HFFc6 (cell line): ENCODE data around the gene PTPN4. TPM values are rescaled to one million over a fixed set of nuclear protein-coding genes. Genes with fewer than 3 reads are reported as not detected.

Source experiments
- DNase-seq: peaks from one replicate; pipeline ENCODE4 v3.0.0-alpha.2; 2018
- H3K27ac Mint-ChIP-seq: 2 replicates; pipeline ENCODE4 v1.8.0; 2020; ENCODE audit warnings: mild to moderate bottlenecking, mixed read lengths
- H3K27me3 Mint-ChIP-seq: 2 replicates; pipeline ENCODE4 v1.8.0; 2021; ENCODE audit warnings: mild to moderate bottlenecking, moderate library complexity, mixed read lengths; ENCODE audit not compliant: insufficient read depth
- H3K36me3 Mint-ChIP-seq: 2 replicates; pipeline ENCODE4 v1.8.0; 2021; ENCODE audit warnings: low read depth, mixed read lengths
- H3K4me1 Mint-ChIP-seq: 2 replicates; pipeline ENCODE4 v1.8.0; 2020; ENCODE audit warnings: low read depth, mixed read lengths
- H3K4me3 Mint-ChIP-seq: 2 replicates; pipeline ENCODE4 v1.8.0; 2020; ENCODE audit warnings: mild to moderate bottlenecking, moderate library complexity, mixed read lengths
- H3K9me3 Mint-ChIP-seq: 2 replicates; pipeline ENCODE4 v1.8.0; 2020; ENCODE audit warnings: mild to moderate bottlenecking, mixed read lengths
- total RNA-seq, 6 experiments: library from RNA; stranded (reverse); fragmentation: NEBNext Ultra II Directional; extraction: Animal tissue kit (Norgen Biotek cat#: 25700); gene quantifications; 2 replicates in 1 of 6; 3 replicates in 5 of 6; pipeline ENCODE4 v1.2.3, GENCODE V29; 2021
- TF ChIP-seq, protein P1 (sequence below): fragments of 200-600 bp; sonication (generic); IDR thresholded peaks from 2 replicates; pipeline ENCODE4 v1.5.0; 2021; ENCODE audit warnings: antibody characterized with exemption, mild to moderate bottlenecking

Gene PTPN4
- total RNA-seq, 6 experiments from 2014 or later = 12.0 to 20.3 (median 14.8) TPM

DNA sequence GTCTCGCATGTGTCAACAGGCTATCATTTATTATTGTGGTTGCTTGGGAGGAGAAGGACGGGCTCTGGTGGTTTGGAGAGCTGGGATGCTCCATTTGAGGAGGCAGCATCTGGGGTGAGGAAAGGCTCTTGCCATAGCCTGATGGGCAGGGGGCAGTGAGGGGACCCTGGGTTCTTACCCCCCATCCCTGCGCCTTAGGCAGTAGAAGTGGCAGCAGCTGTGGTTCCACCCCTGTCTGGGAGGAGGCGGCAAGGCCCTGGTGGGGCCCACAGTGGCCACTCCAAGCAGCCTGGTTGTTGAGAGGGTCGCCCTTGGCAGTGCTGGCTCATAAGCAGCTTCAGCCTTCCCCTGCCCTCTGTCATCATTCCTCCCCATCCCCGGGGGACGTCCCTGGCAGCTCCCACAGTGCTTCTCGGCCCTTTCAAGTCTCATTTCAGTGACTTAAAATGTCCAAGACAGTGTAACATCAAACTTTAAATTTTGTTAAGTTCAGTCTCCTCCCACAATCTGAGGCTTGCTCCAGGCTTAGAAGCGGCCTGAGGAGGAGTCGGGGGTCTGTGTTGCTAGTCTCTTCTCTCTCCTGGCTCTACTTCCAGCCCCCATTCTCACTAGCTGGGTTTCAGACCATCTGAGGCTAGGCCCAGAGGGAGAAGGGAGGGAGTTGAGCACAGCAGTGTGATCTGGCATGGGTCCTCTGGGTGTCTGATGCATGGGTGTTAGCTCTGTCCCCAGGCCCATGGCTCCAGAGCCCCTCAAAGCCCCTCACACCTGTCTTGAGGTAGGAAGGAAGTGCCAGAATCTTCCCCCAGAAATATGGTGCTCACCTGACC, 34.9 kb upstream of the PTPN4 start:
- TF ChIP-seq, protein P1, sequence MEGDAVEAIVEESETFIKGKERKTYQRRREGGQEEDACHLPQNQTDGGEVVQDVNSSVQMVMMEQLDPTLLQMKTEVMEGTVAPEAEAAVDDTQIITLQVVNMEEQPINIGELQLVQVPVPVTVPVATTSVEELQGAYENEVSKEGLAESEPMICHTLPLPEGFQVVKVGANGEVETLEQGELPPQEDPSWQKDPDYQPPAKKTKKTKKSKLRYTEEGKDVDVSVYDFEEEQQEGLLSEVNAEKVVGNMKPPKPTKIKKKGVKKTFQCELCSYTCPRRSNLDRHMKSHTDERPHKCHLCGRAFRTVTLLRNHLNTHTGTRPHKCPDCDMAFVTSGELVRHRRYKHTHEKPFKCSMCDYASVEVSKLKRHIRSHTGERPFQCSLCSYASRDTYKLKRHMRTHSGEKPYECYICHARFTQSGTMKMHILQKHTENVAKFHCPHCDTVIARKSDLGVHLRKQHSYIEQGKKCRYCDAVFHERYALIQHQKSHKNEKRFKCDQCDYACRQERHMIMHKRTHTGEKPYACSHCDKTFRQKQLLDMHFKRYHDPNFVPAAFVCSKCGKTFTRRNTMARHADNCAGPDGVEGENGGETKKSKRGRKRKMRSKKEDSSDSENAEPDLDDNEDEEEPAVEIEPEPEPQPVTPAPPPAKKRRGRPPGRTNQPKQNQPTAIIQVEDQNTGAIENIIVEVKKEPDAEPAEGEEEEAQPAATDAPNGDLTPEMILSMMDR = no peak
- no peak for DNase-seq
- no peaks in the 10 kb centered on the region for H3K36me3 Mint-ChIP-seq
- H3K27ac Mint-ChIP-seq = no peak overlapping the region
- H3K4me3 Mint-ChIP-seq = no peak overlapping the region
- peaks cover 6% of the 10 kb centered on the region for H3K27me3 Mint-ChIP-seq
- no peaks in the 10 kb centered on the region for H3K4me1 Mint-ChIP-seq
- H3K9me3 Mint-ChIP-seq = peaks cover 8% of the 10 kb centered on the region; the same call in 1 of the 2 replicates

DNA sequence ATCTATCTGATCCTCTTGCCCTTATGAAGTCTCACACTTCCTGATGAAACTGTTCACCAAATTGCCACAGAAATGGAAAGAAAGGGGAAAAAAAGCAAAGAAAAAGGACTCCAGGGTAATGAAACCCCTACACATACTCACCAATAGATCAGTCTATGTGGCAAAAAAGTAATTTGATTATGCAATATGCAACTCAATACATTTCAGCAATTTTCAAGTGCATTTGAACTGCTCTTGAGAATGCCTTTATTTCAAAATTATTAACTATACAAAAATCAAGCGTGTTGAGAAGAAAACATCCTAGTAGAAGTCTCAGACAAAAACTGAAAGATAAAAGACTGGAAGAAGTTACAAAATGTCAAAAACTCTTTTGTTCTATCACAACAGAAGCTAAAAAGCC, 32.2 kb upstream of the PTPN4 start:
- no peak for DNase-seq
- TF ChIP-seq, protein P1 = no peak
- no peak overlapping the region for H3K27ac Mint-ChIP-seq
- no peaks in the 10 kb centered on the region for H3K36me3 Mint-ChIP-seq
- H3K4me1 Mint-ChIP-seq = no peaks in the 10 kb centered on the region
- no peak overlapping the region for H3K4me3 Mint-ChIP-seq
- peaks cover 27% of the 10 kb centered on the region for H3K27me3 Mint-ChIP-seq
- H3K9me3 Mint-ChIP-seq = no peaks in the 10 kb centered on the region

DNA sequence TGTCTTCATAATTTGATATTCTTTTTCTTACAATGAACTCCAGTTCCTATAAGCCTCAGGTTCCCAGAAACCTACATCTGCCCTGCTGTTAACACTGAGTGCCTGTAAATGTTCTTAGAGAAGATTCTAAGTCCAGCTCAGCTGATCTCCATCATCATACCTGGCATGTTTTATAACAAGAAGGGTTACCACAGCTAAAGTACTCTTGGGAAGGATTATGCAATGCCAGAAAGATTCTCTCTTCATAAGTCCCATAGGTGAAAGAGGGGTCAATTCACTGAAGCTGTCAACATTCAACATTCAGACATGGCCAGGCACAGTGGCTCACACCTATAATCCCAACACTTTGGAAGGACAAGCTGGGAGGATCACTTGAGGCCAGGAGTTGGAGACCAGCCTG, 31.3 kb upstream of the PTPN4 start:
- Mint-ChIP-seq H3K4me3 (no peak overlapping the region), H3K27me3 (peaks cover 30% of the 10 kb centered on the region)

DNA sequence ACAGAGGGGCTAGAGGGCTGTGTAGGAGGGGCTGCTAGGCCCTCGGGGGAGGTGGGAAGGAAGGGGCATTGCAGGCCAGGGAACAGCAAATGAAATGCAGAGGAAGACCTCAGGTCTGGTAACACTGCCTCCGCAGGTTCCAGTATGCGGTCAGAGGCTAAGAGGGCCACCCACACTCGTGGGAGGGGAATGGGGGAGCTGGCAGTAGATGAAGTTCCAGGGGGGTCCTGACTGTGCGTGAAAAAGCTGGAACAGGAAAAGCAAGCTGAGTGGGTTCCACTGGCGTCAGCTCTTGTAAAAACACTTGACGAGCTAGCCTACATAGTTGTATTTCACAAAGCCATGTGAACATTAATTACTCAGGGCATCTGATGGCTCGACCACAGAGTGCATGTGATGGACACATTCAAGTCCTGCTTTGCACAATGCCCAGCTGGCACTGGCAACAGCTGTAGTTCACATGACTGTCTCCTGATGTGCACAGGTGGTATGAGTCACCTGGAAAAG, 29.0 kb upstream of the PTPN4 start:
- Mint-ChIP-seq H3K27me3 (peaks cover 34% of the 10 kb centered on the region), H3K36me3 (no peaks in the 10 kb centered on the region), H3K27ac (no peak overlapping the region), H3K9me3 (no peaks in the 10 kb centered on the region), H3K4me3 (no peak overlapping the region), H3K4me1 (no peaks in the 10 kb centered on the region)
- DNase-seq = no peak
- TF ChIP-seq, protein P1 = no peak

More for the DNA sequence above, 31.3 kb upstream of the PTPN4 start:
- TF ChIP-seq, protein P1 = no peak
- no peak for DNase-seq
- no peaks in the 10 kb centered on the region for H3K9me3 Mint-ChIP-seq
- no peak overlapping the region for H3K27ac Mint-ChIP-seq
- no peaks in the 10 kb centered on the region for H3K36me3 Mint-ChIP-seq
- H3K4me1 Mint-ChIP-seq = no peaks in the 10 kb centered on the region

DNA sequence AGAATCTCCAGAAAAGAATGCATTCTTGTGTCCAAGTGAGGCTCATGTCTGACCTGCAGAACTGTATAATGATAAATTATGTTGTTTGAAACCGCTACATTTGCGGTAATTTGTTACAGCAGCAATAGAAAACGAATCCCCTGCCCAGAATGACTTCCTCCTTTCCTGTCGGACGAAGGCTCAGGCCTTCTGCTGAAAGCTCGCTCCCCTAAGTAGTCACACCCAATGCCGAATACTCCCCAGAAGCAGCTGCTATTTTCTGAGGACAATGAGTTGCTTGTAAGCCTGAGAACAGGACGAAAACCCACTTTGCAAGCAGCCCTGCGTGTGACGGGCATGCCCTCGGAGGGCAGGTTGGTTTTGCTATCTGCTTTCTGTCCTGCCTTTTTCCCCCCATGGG, 27.7 kb upstream of the PTPN4 start:
- H3K9me3 Mint-ChIP-seq = no peaks in the 10 kb centered on the region
- H3K27me3 Mint-ChIP-seq = peaks cover 46% of the 10 kb centered on the region
- no peaks in the 10 kb centered on the region for H3K4me1 Mint-ChIP-seq
- no peak for DNase-seq
- H3K27ac Mint-ChIP-seq = no peak overlapping the region
- no peak overlapping the region for H3K4me3 Mint-ChIP-seq
- no peaks in the 10 kb centered on the region for H3K36me3 Mint-ChIP-seq
- TF ChIP-seq, protein P1 = no peak
